Breast epithelium (tissue), 3 donors: ENCODE data around the gene CYP46A1.

Source experiments
- POLR2A ChIP-seq: fragments of 450-650 bp; IDR thresholded peaks from one replicate; pipeline ENCODE4 v1.6.1; 2016; ENCODE audit warnings: antibody characterized with exemption, mild to moderate bottlenecking, moderate library complexity
- POLR2AphosphoS5 ChIP-seq, 3 donors: sonication (generic); formaldehyde crosslinking; IDR thresholded peaks; one replicate each; pipeline ENCODE4 v1.6.1; 2017; ENCODE audit warnings: antibody characterized with exemption in 3 of 3
- TF ChIP-seq, protein P1 (sequence below), 3 donors: fragments of 450-650 bp; IDR thresholded peaks; one replicate each; pipeline ENCODE4 v1.5.1; 2016 to 2017; ENCODE audit warnings: antibody characterized with exemption in 3 of 3, mild to moderate bottlenecking in 3 of 3, moderate library complexity in 3 of 3

DNA sequence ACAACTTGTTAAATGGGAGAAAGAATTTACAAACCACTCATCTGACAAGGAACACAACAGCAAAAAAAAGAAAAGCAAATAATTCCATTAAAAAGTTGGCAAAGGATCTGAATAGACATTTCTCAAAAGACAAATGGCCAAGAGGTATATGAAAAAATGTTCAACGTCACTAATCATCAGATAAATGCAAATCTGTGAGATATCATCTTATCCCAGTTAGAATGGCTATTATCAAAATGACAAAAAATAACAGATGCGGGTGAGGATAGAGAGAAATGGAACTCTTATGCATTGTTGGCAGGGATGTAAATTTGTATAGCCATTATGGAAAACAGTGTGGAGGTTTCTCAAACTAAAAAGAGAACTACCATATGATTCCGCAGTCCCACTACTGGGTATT lies 29.9 kb downstream of the CYP46A1 start:
- TF ChIP-seq, protein P1, sequence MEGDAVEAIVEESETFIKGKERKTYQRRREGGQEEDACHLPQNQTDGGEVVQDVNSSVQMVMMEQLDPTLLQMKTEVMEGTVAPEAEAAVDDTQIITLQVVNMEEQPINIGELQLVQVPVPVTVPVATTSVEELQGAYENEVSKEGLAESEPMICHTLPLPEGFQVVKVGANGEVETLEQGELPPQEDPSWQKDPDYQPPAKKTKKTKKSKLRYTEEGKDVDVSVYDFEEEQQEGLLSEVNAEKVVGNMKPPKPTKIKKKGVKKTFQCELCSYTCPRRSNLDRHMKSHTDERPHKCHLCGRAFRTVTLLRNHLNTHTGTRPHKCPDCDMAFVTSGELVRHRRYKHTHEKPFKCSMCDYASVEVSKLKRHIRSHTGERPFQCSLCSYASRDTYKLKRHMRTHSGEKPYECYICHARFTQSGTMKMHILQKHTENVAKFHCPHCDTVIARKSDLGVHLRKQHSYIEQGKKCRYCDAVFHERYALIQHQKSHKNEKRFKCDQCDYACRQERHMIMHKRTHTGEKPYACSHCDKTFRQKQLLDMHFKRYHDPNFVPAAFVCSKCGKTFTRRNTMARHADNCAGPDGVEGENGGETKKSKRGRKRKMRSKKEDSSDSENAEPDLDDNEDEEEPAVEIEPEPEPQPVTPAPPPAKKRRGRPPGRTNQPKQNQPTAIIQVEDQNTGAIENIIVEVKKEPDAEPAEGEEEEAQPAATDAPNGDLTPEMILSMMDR (IDR thresholded peaks at IDR 0.05): no peak
- TF ChIP-seq POLR2A (no peak), POLR2AphosphoS5 (IDR thresholded peaks at IDR 0.05) (no peak)
